ENCODE data around the gene CTNND1. TPM values are rescaled to one million over a fixed set of nuclear protein-coding genes. Genes with fewer than 3 reads are reported as not detected.
"Not testable (repeated sequence)": the region's sequence is repeated elsewhere in the genome, so short reads cannot be mapped to it uniquely, and the experiment has no call there.

CTNND1 gene
- total RNA-seq, 4 donors from 2014 or later: 165 to 415 (median 374) TPM

- no peaks in the 10 kb centered on the region for H3K4me1 ChIP-seq
- TF ChIP-seq POLR2A (IDR thresholded peaks at IDR 0.05) (no peak), EP300 (IDR thresholded peaks at IDR 0.05; ENCODE audit: low read depth) (no peak), POLR2AphosphoS5 (IDR thresholded peaks at IDR 0.05) (peak in 1 of 3 donors; percentile 28)
- TF ChIP-seq, protein P1, sequence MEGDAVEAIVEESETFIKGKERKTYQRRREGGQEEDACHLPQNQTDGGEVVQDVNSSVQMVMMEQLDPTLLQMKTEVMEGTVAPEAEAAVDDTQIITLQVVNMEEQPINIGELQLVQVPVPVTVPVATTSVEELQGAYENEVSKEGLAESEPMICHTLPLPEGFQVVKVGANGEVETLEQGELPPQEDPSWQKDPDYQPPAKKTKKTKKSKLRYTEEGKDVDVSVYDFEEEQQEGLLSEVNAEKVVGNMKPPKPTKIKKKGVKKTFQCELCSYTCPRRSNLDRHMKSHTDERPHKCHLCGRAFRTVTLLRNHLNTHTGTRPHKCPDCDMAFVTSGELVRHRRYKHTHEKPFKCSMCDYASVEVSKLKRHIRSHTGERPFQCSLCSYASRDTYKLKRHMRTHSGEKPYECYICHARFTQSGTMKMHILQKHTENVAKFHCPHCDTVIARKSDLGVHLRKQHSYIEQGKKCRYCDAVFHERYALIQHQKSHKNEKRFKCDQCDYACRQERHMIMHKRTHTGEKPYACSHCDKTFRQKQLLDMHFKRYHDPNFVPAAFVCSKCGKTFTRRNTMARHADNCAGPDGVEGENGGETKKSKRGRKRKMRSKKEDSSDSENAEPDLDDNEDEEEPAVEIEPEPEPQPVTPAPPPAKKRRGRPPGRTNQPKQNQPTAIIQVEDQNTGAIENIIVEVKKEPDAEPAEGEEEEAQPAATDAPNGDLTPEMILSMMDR (IDR thresholded peaks at IDR 0.05): no peak
- no peak overlapping the region for H3K27ac ChIP-seq
- H3K27me3 ChIP-seq: no peaks in the 10 kb centered on the region
- WGBS, 2 donors (ENCODE audit: low coverage in 1 of 2): 61 to 79% methylated on average over 3 to 7 of the region's 7 CpGs
- no peak overlapping the region for H3K4me3 ChIP-seq
- in situ Hi-C loops (cut with MboI; ENCODE audit: low pct_ligation_motif_present in 1 of 4, low pct_unique_long_range_greater_than_20kb in 1 of 4, low sequenced_read_pairs in 3 of 4) (loop anchor here in 2 of 4 donors (25.0 kb wide), 4 partner anchors 132 to 693 kb away; partner anchors contain the start of genes OR5B21 (in 2 of the 2) and UBE2L6 (in 1 of the 2)), intact Hi-C loops (cut with DNase I; ENCODE audit: low total_unique reads) (no loop called here)
- H3K36me3 ChIP-seq: peaks cover 0 to 43% (median 18%) of the 10 kb centered on the region in 4 donors
- H3K9me3 ChIP-seq: no peaks in the 10 kb centered on the region
- DNase-seq: no peak
These were observed 57.8 kb downstream of the CTNND1 start for GRCh38 chr11:57819252-57819979.

GRCh38 chr11:57823859-57824258 lies 62.3 kb downstream of the CTNND1 start:
- no peaks in the 10 kb centered on the region for H3K27me3 ChIP-seq
- H3K4me1 ChIP-seq: no peaks in the 10 kb centered on the region
- peak in 1 of 3 donors; percentile 65 for TF ChIP-seq POLR2AphosphoS5 (IDR thresholded peaks at IDR 0.05)
- TF ChIP-seq POLR2A (IDR thresholded peaks at IDR 0.05): peak; percentile 32
- TF ChIP-seq, protein P1 (IDR thresholded peaks at IDR 0.05): no peak
- H3K4me3 ChIP-seq: no peak overlapping the region
- H3K27ac ChIP-seq: no peak overlapping the region
- intact Hi-C loops (cut with DNase I; ENCODE audit: low total_unique reads): no loop called here
- WGBS, 2 donors (ENCODE audit: low coverage in 1 of 2): 75 to 100% methylated on average over 1 of the region's 1 CpG
- H3K36me3 ChIP-seq: peaks cover 0 to under 1% (median 0%) of the 10 kb centered on the region in 4 donors
- in situ Hi-C loops (cut with MboI; ENCODE audit: low pct_ligation_motif_present in 1 of 4, low pct_unique_long_range_greater_than_20kb in 1 of 4, low sequenced_read_pairs in 3 of 4): loop anchor here in 2 of 4 donors (25.0 kb wide), 4 partner anchors 137 to 688 kb away; partner anchors contain the start of genes OR5B21 (in 2 of the 2) and UBE2L6 (in 1 of the 2)
- H3K9me3 ChIP-seq: no peaks in the 10 kb centered on the region
- DNase-seq: no peak

DNA sequence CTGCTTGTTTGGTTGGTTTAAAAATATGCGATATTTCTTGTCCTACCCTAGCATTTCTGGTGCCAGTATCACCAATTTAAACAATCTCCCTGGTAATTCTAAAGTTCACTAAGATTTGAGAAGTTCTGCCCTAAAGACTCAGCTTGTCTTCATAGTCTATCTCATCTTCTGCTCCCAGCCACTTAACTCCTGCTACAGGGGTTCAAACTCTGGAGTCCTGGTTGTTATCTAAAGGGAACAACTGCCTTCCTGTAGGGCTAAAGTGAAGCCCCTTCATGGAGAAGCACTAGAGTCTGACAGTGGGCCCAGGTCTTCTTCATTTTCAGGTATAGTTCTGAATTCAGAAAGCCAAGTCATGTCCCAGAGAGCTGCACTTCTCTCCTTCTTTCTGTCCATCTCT lies 73.2 kb downstream of the CTNND1 start:
- DNase-seq: no peak
- H3K4me3 ChIP-seq: no peak overlapping the region
- no peak for TF ChIP-seq EP300 (IDR thresholded peaks at IDR 0.05; ENCODE audit: low read depth)
- TF ChIP-seq POLR2AphosphoS5 (IDR thresholded peaks at IDR 0.05): no peak
- TF ChIP-seq, protein P1 (IDR thresholded peaks at IDR 0.05): no peak
- no peak for TF ChIP-seq POLR2A (IDR thresholded peaks at IDR 0.05)
- H3K36me3 ChIP-seq: no peaks in the 10 kb centered on the region
- no peaks in the 10 kb centered on the region for H3K4me1 ChIP-seq
- H3K27me3 ChIP-seq: no peaks in the 10 kb centered on the region
- intact Hi-C loops (cut with DNase I; ENCODE audit: low total_unique reads) (no loop called here), in situ Hi-C loops (cut with MboI; ENCODE audit: low pct_ligation_motif_present in 1 of 4, low pct_unique_long_range_greater_than_20kb in 1 of 4, low sequenced_read_pairs in 3 of 4) (loop anchor here in 2 of 4 donors (25.0 kb wide), 1 partner anchor 677 kb away; the partner anchor contains the start of gene OR5B21 (in 2 of the 2))
- H3K27ac ChIP-seq: no peak overlapping the region
- no peaks in the 10 kb centered on the region for H3K9me3 ChIP-seq
- WGBS, 2 donors (ENCODE audit: low coverage in 1 of 2): 75 to 96% methylated on average over 1 of the region's 1 CpG

GRCh38 chr11:57838609-57839008 lies 77.0 kb downstream of the CTNND1 start:
- H3K27ac ChIP-seq; intact Hi-C loops (cut with DNase I; ENCODE audit: low total_unique reads); H3K36me3 ChIP-seq; H3K4me1 ChIP-seq; DNase-seq; H3K27me3 ChIP-seq; H3K9me3 ChIP-seq; H3K4me3 ChIP-seq: not testable (repeated sequence)
- in situ Hi-C loops (cut with MboI; ENCODE audit: low pct_ligation_motif_present in 1 of 4, low pct_unique_long_range_greater_than_20kb in 1 of 4, low sequenced_read_pairs in 3 of 4): loop anchor here in 2 of 4 donors (25.0 kb wide), 1 partner anchor 674 kb away; the partner anchor contains the start of gene OR5B21 (in 2 of the 2)
- WGBS, 2 donors (ENCODE audit: low coverage in 1 of 2): 89 to 97% methylated on average over 3 of the region's 3 CpGs

Measured in transverse colon (tissue), 4 donors.